PC-9 (cell line): Measurements from ENCODE around the gene GNAQ. TPM values are rescaled to one million over a fixed set of nuclear protein-coding genes. Genes with fewer than 3 reads are reported as not detected.

Source experiments
- BruUV-seq: library from RNA; stranded (reverse); fragments of 400-500 nt; replicated peaks from 2 replicates; lab custom pipeline; 2021; lab: Mats Ljungman, UMichigan
- CTCF ChIA-PET: fragments of 300-600 bp; sonication (Branson Sonifier 250); formaldehyde crosslinking; loops from one replicate; lab custom pipeline; 2022; ENCODE audit warnings: antibody characterized with exemption; lab: Charles Lee
- POLR2A ChIA-PET: fragments of 300-600 bp; sonication (Branson Sonifier 250); formaldehyde crosslinking; loops from one replicate; lab custom pipeline; 2022; ENCODE audit warnings: antibody characterized with exemption; ENCODE audit not compliant: unreplicated experiment; lab: Charles Lee
- DNase-seq, 2 experiments: peaks; one replicate each; pipeline versions ENCODE4 v3.0.0 to v3.0.0-alpha.2; 2015 to 2022; ENCODE audit warnings: mixed read lengths in 1 of 2
- H2AFZ ChIP-seq: fragments of 200-600 bp; sonication (generic); 2 replicates; pipeline ENCODE4 v1.8.1; 2017; ENCODE audit warnings: antibody characterized with exemption
- H3F3A ChIP-seq: fragments of 200-600 bp; sonication (generic); 2 replicates; pipeline ENCODE4 v1.8.1; 2017; ENCODE audit warnings: antibody characterized with exemption, mild to moderate bottlenecking, low read depth; ENCODE audit not compliant: insufficient read depth
- H3K27ac ChIP-seq: fragments of 200-600 bp; sonication (generic); 2 replicates; pipeline ENCODE4 v1.6.1; 2016; ENCODE audit warnings: mixed run types
- H3K27me3 ChIP-seq: fragments of 200-600 bp; sonication (generic); 2 replicates; pipeline ENCODE4 v1.6.1; 2016; ENCODE audit warnings: low read depth, mixed run types; ENCODE audit not compliant: insufficient read depth
- H3K36me3 ChIP-seq: fragments of 200-600 bp; sonication (generic); 2 replicates; pipeline ENCODE4 v1.6.1; 2016; ENCODE audit warnings: low read depth, mixed run types
- H3K4me1 ChIP-seq: fragments of 200-600 bp; sonication (generic); replicated peaks from 2 replicates; pipeline ENCODE4 v1.6.1; 2016; ENCODE audit warnings: mixed run types; ENCODE audit not compliant: insufficient read depth
- H3K4me2 ChIP-seq: fragments of 200-600 bp; sonication (generic); 2 replicates; pipeline ENCODE4 v1.6.1; 2017; ENCODE audit warnings: mixed run types
- H3K4me3 ChIP-seq: fragments of 200-600 bp; sonication (generic); 2 replicates; pipeline ENCODE4 v1.6.1; 2016; ENCODE audit warnings: mixed run types
- H3K79me2 ChIP-seq: fragments of 200-600 bp; sonication (generic); 2 replicates; pipeline ENCODE4 v1.6.1; 2017; ENCODE audit warnings: low read depth, mixed run types
- H3K9me2 ChIP-seq: fragments of 200-600 bp; sonication (generic); 2 replicates; pipeline ENCODE4 v1.8.1; 2017; ENCODE audit warnings: mild to moderate bottlenecking; ENCODE audit not compliant: insufficient read depth
- H3K9me3 ChIP-seq: fragments of 200-600 bp; sonication (generic); 2 replicates; pipeline ENCODE4 v1.8.1; 2016; ENCODE audit warnings: low read depth; ENCODE audit not compliant: insufficient read depth
- H4K20me1 ChIP-seq: fragments of 200-600 bp; sonication (generic); 2 replicates; pipeline ENCODE4 v1.8.1; 2017; ENCODE audit not compliant: insufficient read depth
- EZH2 ChIP-seq: fragments of 200-600 bp; sonication (generic); IDR thresholded peaks from 2 replicates; pipeline ENCODE4 v1.8.0; 2017; ENCODE audit warnings: antibody characterized with exemption, low read depth
- intact Hi-C: fragments of 100-400 bp; cut with micrococcal nuclease; formaldehyde crosslinking; loops from one replicate; pipeline ENCODE4 v1.10.0; 2022; ENCODE audit not compliant: unreplicated experiment
- total RNA-seq: library from RNA; stranded (reverse); gene quantifications from 2 replicates; pipeline ENCODE4 v1.2.3, GENCODE V29; 2021
- TF ChIP-seq, protein P1 (sequence below): fragments of 200-600 bp; sonication (generic); conservative IDR thresholded peaks from 2 replicates; pipeline ENCODE4 v1.6.1; 2017; ENCODE audit warnings: mixed run types, antibody characterized with exemption, mild to moderate bottlenecking, moderate library complexity

Gene GNAQ
- total RNA-seq, 1 experiment from 2014 or later: 51.6 TPM

DNA sequence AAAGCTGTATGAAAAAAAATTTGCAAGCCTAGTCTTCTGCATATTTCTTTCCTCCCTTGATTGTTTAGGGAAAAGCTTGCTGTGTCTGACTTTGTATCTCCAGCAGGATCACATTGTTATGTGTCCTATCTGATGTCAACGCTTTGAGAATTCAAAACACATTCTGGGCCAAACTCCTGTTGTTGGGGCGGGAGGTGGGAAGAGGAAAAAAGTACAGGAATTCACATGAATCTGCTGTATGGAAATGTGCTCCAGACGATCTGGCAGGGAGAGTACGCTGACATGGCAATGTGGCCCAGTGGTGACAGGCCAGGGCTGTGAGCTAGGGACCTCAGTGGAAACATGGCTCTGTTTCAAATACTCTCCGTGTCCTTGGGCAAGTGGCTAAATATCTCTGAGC lies 296.1 kb downstream of the GNAQ start:
- Histone ChIP-seq H3K27ac (no peak overlapping the region), H3F3A (no peaks in the 10 kb centered on the region), H2AFZ (no peak overlapping the region), H3K79me2 (no peaks in the 10 kb centered on the region), H3K4me1 (no peaks in the 10 kb centered on the region), H3K4me3 (no peak overlapping the region), H3K4me2 (no peak overlapping the region), H3K9me2 (no peaks in the 10 kb centered on the region), H3K9me3 (no peaks in the 10 kb centered on the region), H3K36me3 (no peaks in the 10 kb centered on the region), H4K20me1 (no peaks in the 10 kb centered on the region), H3K27me3 (no peaks in the 10 kb centered on the region)
- no peak for TF ChIP-seq EZH2
- TF ChIP-seq, protein P1, sequence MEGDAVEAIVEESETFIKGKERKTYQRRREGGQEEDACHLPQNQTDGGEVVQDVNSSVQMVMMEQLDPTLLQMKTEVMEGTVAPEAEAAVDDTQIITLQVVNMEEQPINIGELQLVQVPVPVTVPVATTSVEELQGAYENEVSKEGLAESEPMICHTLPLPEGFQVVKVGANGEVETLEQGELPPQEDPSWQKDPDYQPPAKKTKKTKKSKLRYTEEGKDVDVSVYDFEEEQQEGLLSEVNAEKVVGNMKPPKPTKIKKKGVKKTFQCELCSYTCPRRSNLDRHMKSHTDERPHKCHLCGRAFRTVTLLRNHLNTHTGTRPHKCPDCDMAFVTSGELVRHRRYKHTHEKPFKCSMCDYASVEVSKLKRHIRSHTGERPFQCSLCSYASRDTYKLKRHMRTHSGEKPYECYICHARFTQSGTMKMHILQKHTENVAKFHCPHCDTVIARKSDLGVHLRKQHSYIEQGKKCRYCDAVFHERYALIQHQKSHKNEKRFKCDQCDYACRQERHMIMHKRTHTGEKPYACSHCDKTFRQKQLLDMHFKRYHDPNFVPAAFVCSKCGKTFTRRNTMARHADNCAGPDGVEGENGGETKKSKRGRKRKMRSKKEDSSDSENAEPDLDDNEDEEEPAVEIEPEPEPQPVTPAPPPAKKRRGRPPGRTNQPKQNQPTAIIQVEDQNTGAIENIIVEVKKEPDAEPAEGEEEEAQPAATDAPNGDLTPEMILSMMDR: no peak
- no peak for DNase-seq
- POLR2A ChIA-PET: interaction anchor here (0.6 kb wide), 1 partner anchor 28 kb away, joined by 3 read pairs; no protein-coding TSS in a partner anchor
- CTCF ChIA-PET: no interaction called here
- intact Hi-C loops: no loop called here
- BruUV-seq: no TSS peak

DNA sequence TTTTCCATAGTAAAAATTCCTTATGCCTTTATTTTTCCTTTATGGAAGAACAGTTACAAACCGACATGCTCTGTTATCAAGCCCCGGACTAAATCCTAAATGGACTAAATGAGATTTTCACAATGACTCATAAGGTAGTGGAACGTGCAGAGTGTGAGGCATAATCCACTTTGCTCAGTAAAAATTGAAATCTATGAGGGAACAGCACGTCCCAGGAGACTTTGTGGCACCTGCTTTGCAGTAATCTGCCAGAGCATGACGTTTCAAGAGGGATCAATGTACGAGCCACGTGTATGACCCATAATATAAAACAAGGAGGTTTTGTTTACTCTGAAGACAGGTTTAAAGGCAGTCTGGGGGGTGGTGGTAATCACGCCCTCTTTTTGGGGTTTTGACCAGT lies 299.7 kb downstream of the GNAQ start:
- intact Hi-C loops: no loop called here
- Histone ChIP-seq H2AFZ (no peak overlapping the region), H3K27ac (no peak overlapping the region), H4K20me1 (no peaks in the 10 kb centered on the region), H3F3A (no peaks in the 10 kb centered on the region), H3K4me3 (no peak overlapping the region), H3K9me3 (no peaks in the 10 kb centered on the region), H3K27me3 (no peaks in the 10 kb centered on the region), H3K36me3 (no peaks in the 10 kb centered on the region), H3K4me1 (no peaks in the 10 kb centered on the region), H3K4me2 (no peak overlapping the region), H3K9me2 (no peaks in the 10 kb centered on the region), H3K79me2 (no peaks in the 10 kb centered on the region)
- TF ChIP-seq, protein P1: no peak
- TF ChIP-seq EZH2: no peak
- CTCF ChIA-PET: no interaction called here
- no peak for DNase-seq
- POLR2A ChIA-PET: no interaction called here
- BruUV-seq: no TSS peak

DNA sequence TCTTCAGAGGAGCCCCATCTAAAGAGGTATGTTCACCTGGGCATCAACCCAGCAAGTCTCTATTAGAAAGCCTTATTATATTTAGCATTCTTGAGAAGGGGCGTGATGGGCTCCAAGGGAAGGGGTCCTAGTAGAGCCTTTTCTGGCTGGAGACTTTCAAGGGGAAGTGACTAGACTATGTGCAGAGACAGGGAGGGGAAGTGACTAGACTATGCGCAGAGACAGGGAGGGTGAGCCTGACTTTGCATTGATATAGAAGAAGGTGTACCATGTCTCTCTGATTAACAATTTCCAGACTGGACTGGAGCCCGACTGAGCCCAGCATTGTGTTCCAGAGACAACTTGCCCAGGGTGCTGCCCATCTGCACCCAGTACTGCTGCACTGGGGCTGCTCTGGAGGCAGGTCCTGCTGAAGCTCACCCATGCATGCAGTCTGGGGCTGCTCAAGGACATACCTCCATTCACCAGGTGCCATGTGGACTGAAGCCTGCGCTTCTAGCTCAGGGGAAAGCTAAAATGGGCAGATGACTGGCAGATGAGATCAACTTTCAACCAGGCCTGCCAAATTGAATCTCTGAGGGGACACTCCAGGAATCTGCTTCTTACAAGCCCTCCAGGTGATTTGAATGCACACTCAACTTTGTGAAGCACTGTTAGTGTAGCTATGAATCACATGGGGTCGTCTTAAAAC lies 300.5 kb downstream of the GNAQ start:
- ChIA-PET CTCF (no interaction called here), POLR2A (interaction anchor here (0.6 kb wide), 1 partner anchor 11 kb away, joined by 10 read pairs; no protein-coding TSS in a partner anchor)
- no peak for DNase-seq
- BruUV-seq: no TSS peak
- no peak for TF ChIP-seq EZH2
- TF ChIP-seq, protein P1: no peak
- H3K4me3 ChIP-seq: no peak overlapping the region
- no peaks in the 10 kb centered on the region for H4K20me1 ChIP-seq
- no peaks in the 10 kb centered on the region; the same call in 1 of the 2 replicates for H3F3A ChIP-seq
- no peak overlapping the region for H3K4me2 ChIP-seq
- H3K27ac ChIP-seq: no peak overlapping the region
- no peaks in the 10 kb centered on the region for H3K9me2 ChIP-seq
- H2AFZ ChIP-seq: no peak overlapping the region
- H3K79me2 ChIP-seq: no peaks in the 10 kb centered on the region
- intact Hi-C loops: no loop called here
- H3K36me3 ChIP-seq: no peaks in the 10 kb centered on the region; the same call in 1 of the 2 replicates
- H3K4me1 ChIP-seq: no peaks in the 10 kb centered on the region
- H3K9me3 ChIP-seq: no peaks in the 10 kb centered on the region
- H3K27me3 ChIP-seq: no peaks in the 10 kb centered on the region
